Measurements from ENCODE around the gene KRTAP10-11.

The KRTAP10-11 gene

GRCh38 chr21:44612669-44613229, 33.5 kb upstream of the KRTAP10-11 start:
- TF ChIP-seq, protein P1, sequence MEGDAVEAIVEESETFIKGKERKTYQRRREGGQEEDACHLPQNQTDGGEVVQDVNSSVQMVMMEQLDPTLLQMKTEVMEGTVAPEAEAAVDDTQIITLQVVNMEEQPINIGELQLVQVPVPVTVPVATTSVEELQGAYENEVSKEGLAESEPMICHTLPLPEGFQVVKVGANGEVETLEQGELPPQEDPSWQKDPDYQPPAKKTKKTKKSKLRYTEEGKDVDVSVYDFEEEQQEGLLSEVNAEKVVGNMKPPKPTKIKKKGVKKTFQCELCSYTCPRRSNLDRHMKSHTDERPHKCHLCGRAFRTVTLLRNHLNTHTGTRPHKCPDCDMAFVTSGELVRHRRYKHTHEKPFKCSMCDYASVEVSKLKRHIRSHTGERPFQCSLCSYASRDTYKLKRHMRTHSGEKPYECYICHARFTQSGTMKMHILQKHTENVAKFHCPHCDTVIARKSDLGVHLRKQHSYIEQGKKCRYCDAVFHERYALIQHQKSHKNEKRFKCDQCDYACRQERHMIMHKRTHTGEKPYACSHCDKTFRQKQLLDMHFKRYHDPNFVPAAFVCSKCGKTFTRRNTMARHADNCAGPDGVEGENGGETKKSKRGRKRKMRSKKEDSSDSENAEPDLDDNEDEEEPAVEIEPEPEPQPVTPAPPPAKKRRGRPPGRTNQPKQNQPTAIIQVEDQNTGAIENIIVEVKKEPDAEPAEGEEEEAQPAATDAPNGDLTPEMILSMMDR (conservative IDR thresholded peaks at IDR 0.05): no peak

DNA sequence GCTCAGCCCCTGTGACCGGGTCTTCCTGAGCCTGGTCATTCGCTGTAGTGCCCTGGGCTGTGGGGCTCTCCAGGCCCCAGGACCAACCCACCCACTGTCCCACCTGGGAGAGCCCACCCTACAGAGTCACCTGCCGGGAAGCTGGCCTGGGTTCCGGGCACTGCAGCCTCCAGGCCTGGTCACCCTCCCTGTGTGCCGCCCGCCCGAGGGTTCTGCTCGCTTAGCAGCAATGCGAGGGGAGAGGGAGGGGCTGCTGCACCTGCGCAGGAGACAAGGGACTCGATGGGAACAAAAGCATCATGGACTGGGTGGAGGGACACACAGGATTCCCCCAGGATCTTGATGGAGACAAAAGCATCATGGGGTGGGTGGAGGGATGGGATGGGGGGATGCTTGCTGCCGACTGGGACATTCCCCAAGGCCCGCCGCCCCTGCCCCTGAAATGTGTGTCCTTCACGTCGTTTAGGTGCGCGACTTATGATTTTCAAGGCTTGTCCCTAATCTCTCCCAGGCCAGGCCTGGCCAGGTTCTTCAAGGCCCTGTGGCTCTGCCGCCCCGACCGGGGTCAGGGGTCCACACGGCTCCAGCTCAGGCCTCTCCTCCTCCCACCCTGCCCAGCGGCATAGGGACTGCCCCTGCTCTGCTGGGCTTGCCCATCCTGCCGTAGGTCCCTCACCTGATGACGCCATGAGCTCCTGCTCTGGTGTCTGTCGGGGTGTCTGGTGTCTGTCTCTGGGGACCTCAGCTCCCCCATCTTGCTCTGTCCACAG, 32.6 kb upstream of the KRTAP10-11 start:
- TF ChIP-seq, protein P1 (conservative IDR thresholded peaks at IDR 0.05): no peak
- H3K27ac ChIP-seq: no peak overlapping the region

More at GRCh38 chr21:44612669-44613229, 33.5 kb upstream of the KRTAP10-11 start:
- H3K27ac ChIP-seq: no peak overlapping the region

DNA sequence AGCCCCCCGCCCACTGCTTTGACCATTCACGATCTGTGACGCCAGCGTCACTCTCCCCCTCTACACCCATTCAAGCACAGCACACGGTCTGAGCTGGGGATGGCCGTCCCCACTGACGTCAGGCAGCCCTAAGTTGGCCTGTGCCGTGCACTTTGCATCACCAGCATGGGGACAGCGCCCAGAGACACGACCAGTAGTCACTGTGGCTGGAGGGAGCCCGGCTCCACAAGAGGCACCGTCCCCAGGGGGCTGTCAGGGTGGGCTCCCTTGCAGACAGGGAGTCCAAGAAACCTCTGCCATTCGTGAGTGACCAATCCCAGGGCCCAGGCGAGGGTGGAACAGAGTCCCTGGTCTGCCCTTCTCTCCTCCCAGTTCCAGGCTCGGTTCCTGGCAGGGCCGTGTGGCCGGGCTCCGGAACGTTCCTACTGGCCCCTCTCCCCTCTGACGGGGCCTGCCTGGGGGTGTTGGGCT, 32.0 kb upstream of the KRTAP10-11 start:
- TF ChIP-seq, protein P1 (conservative IDR thresholded peaks at IDR 0.05): no peak
- H3K27ac ChIP-seq: no peak overlapping the region

DNA sequence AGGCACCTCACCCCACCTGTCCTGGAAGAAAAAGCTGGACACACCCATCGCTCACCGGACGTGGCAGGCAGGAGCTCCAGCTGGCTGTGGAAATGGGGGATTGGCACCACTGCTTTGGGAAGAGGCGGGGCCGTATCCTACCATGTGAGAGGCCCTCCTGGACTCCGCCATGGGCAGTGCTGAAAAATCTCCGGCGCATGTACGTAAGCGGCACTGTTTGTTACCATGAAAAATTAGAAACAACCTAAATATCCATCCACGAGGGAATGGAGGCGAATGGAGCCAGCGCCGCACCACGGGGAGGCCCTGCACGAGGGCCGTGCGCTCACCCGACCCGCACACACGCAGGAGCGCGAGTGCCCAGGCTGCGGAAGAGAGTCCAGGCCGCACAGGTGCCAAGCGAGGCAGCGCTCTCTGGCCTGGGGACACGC, 31.2 kb upstream of the KRTAP10-11 start:
- no peak overlapping the region for H3K27ac ChIP-seq

GRCh38 chr21:44615466-44615865, 30.7 kb upstream of the KRTAP10-11 start:
- no peak overlapping the region for H3K27ac ChIP-seq
- TF ChIP-seq, protein P1 (conservative IDR thresholded peaks at IDR 0.05): no peak

More for the DNA sequence above, 31.2 kb upstream of the KRTAP10-11 start:
- TF ChIP-seq, protein P1 (conservative IDR thresholded peaks at IDR 0.05): no peak

DNA sequence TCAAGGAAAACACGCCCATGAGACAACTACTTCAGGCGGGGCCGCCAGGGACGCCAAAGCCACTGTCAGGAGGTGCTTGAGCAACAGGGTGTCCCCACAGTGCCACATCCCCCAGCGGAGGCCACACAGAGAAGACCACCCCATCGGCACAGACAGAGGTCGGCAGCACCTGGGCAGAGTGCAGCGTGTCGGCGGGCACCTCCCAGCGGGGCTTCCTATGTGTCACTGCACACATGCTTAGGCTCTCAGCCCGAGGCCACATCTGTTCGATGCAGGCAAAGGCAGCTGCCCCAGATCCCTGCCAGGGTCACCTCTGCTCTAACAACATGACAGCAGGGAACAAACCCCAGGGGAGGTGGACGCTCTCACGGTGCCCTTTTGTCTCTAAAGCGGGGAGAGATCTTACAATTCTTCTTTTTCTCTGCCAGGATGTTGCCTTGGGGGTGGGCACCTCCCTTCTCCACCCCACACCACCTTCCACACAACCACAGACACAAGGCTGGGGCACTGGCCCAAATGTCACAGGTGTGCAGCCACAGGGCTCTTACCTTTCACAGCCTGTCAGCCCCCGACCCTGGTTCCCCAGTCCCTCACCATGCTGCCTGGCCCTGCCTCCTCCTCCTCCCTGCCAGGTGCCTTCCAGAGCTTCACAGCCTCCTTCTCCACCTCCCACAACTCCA, 30.2 kb upstream of the KRTAP10-11 start:
- H3K27ac ChIP-seq: no peak overlapping the region
- TF ChIP-seq, protein P1 (conservative IDR thresholded peaks at IDR 0.05): no peak

GRCh38 chr21:44616591-44616926, 29.7 kb upstream of the KRTAP10-11 start:
- TF ChIP-seq, protein P1 (conservative IDR thresholded peaks at IDR 0.05): no peak
- no peak overlapping the region for H3K27ac ChIP-seq

All from VCaP (cell line).